H7 (cell line): ENCODE measurements around the gene PAFAH1B2. TPM values are rescaled to one million over a fixed set of nuclear protein-coding genes. Genes with fewer than 3 reads are reported as not detected.
A peak's percentile ranks its signal among the peaks of the same experiment; 100 is the strongest.
"Not testable (repeated sequence)": the region's sequence is repeated elsewhere in the genome, so short reads cannot be mapped to it uniquely, and the experiment has no call there.

Experiments used
- DNase-seq: peaks from one replicate; pipeline ENCODE4 v3.0.0; 2012
- H3K27me3 ChIP-seq: 2 replicates; pipeline ENCODE4 v1.6.0; 2011; ENCODE audit warnings: mild to moderate bottlenecking, low read length; ENCODE audit not compliant: control insufficient read depth, insufficient read depth
- H3K36me3 ChIP-seq: replicated peaks from 2 replicates; pipeline ENCODE4 v1.5.1; 2011; ENCODE audit warnings: low read length; ENCODE audit not compliant: control insufficient read depth, insufficient read depth
- H3K4me3 ChIP-seq: 2 replicates; pipeline ENCODE4 v1.5.1; 2011; ENCODE audit warnings: low read depth, mild to moderate bottlenecking, control low read depth, low read length, moderate library complexity; ENCODE audit not compliant: insufficient read depth
- total RNA-seq: library from RNA; depleted of rRNA; stranded (reverse); fragments of >200 nt; shearing (Covaris generic); gene quantifications from 2 replicates; pipeline ENCODE4 v1.2.3, GENCODE V29; 2014

PAFAH1B2 gene
- total RNA-seq, 1 experiment from 2014 or later, result 138 TPM

- peak; percentile 94 for DNase-seq
- Histone ChIP-seq H3K4me3 (no peak overlapping the region), H3K36me3 (peaks cover 2% of the 10 kb centered on the region), H3K27me3 (no peaks in the 10 kb centered on the region)
Measured at GRCh38 chr11:117197516-117198456, 53.7 kb downstream of the PAFAH1B2 start.

- no peaks in the 10 kb centered on the region for H3K27me3 ChIP-seq
- DNase-seq, result no peak
- peak overlapping the region; percentile 51 for H3K4me3 ChIP-seq
- H3K36me3 ChIP-seq, result peaks cover 2% of the 10 kb centered on the region
Measured at GRCh38 chr11:117198613-117199012, 54.5 kb downstream of the PAFAH1B2 start.

- no peaks in the 10 kb centered on the region for H3K27me3 ChIP-seq
- DNase-seq, result peak; percentile 94
- H3K4me3 ChIP-seq, result peak within 1 kb of the TSS; percentile 51
- peaks cover 6% of the 10 kb centered on the region for H3K36me3 ChIP-seq
Measured at GRCh38 chr11:117199053-117199915, 55.2 kb downstream of the PAFAH1B2 start, which contains the start of gene TAGLN. TSS of gene TAGLN (plus strand) at chr11:117199370. CDS start at chr11:117203014, 3,644 bp downstream.

- H3K4me3 ChIP-seq, result peak overlapping the region; percentile 51
- peak; percentile 61 for DNase-seq
- H3K27me3 ChIP-seq, result no peaks in the 10 kb centered on the region
- H3K36me3 ChIP-seq, result peaks cover 8% of the 10 kb centered on the region
Measured at GRCh38 chr11:117199916-117200812, 56.1 kb downstream of the PAFAH1B2 start.

GRCh38 chr11:117200813-117201657, 56.9 kb downstream of the PAFAH1B2 start:
- Histone ChIP-seq H3K36me3 (peaks cover 11% of the 10 kb centered on the region), H3K27me3 (no peaks in the 10 kb centered on the region), H3K4me3 (peak overlapping the region; percentile 51)
- DNase-seq, result peak; percentile 61

- Histone ChIP-seq H3K27me3 (no peaks in the 10 kb centered on the region), H3K4me3 (no peak overlapping the region; the same call in 1 of the 2 replicates), H3K36me3 (peaks cover 11% of the 10 kb centered on the region)
- DNase-seq, result peak; percentile 49
Measured at GRCh38 chr11:117201658-117202305, 57.7 kb downstream of the PAFAH1B2 start.

- Histone ChIP-seq H3K36me3 (peaks cover 11% of the 10 kb centered on the region), H3K27me3 (no peaks in the 10 kb centered on the region), H3K4me3 (no peak overlapping the region)
- DNase-seq, result no peak
Measured at GRCh38 chr11:117202386-117203068, 58.4 kb downstream of the PAFAH1B2 start.

- peaks cover 11% of the 10 kb centered on the region for H3K36me3 ChIP-seq
- no peak for DNase-seq
- no peaks in the 10 kb centered on the region for H3K27me3 ChIP-seq
- no peak overlapping the region for H3K4me3 ChIP-seq
Measured at GRCh38 chr11:117203069-117203407, 59.0 kb downstream of the PAFAH1B2 start.

GRCh38 chr11:117204283-117205080, 60.4 kb downstream of the PAFAH1B2 start:
- H3K36me3 ChIP-seq, result peaks cover 11% of the 10 kb centered on the region
- DNase-seq, result peak; percentile 40
- H3K4me3 ChIP-seq, result no peak overlapping the region
- H3K27me3 ChIP-seq, result no peaks in the 10 kb centered on the region

- DNase-seq, result peak; percentile 60
- Histone ChIP-seq H3K36me3 (peaks cover 11% of the 10 kb centered on the region), H3K27me3 (no peaks in the 10 kb centered on the region), H3K4me3 (no peak overlapping the region)
Measured at GRCh38 chr11:117205211-117205818, 61.2 kb downstream of the PAFAH1B2 start.

- peaks cover 11% of the 10 kb centered on the region for H3K36me3 ChIP-seq
- not testable (repeated sequence) for DNase-seq, H3K4me3 ChIP-seq, H3K27me3 ChIP-seq
Measured at GRCh38 chr11:117206111-117206510, 62.0 kb downstream of the PAFAH1B2 start.
